A549 (cell line): Measurements from ENCODE around the gene IRX3.

Experiments used
- CHD2 ChIP-seq: fragments of 150-350 bp; IDR thresholded peaks from 2 replicates; pipeline ENCODE4 v1.6.1; 2014; ENCODE audit warnings: low read length; ENCODE audit not compliant: partially characterized antibody
- CTCF ChIP-seq: fragments of >200 bp; sonication (Bioruptor Twin); formaldehyde crosslinking; IDR thresholded peaks from 3 replicates; pipeline ENCODE4 v1.5.1; 2016
- FOSB ChIP-seq: fragments of 250-450 bp; sonication (Bioruptor Pico); IDR thresholded peaks from 2 replicates; pipeline ENCODE4 v1.5.0; 2020; ENCODE audit warnings: mild to moderate bottlenecking, moderate library complexity
- HMGXB4 ChIP-seq: fragments of 250-450 bp; sonication (Bioruptor Pico); IDR thresholded peaks from 2 replicates; pipeline ENCODE4 v1.5.0; 2021; ENCODE audit warnings: mild to moderate bottlenecking, moderate library complexity, borderline replicate concordance
- NPAS2 ChIP-seq: fragments of 250-450 bp; sonication (Bioruptor Pico); IDR thresholded peaks from 2 replicates; pipeline ENCODE4 v1.8.0; 2022; ENCODE audit warnings: mild to moderate bottlenecking, moderate library complexity, borderline replicate concordance
- POLR2A ChIP-seq: IDR thresholded peaks from 2 replicates; pipeline ENCODE4 v1.6.1; 2012; ENCODE audit warnings: mild to moderate bottlenecking, low read length
- REST ChIP-seq: fragments of 200-600 bp; sonication (generic); IDR thresholded peaks from 2 replicates; pipeline ENCODE4 v1.6.1; 2016; ENCODE audit warnings: antibody characterized with exemption, mild to moderate bottlenecking, moderate library complexity
- RFX5 ChIP-seq: fragments of 450-650 bp; IDR thresholded peaks from 2 replicates; pipeline ENCODE4 v1.7.1; 2014; ENCODE audit warnings: antibody characterized with exemption, mild to moderate bottlenecking, moderate library complexity
- RNF2 ChIP-seq: fragments of 200-600 bp; sonication (generic); IDR thresholded peaks from 2 replicates; pipeline ENCODE4 v1.6.1; 2016; ENCODE audit warnings: low read depth, mild to moderate bottlenecking, antibody characterized with exemption, moderate library complexity, borderline replicate concordance
- TF ChIP-seq, protein P1 (sequence below): fragments of 450-650 bp; IDR thresholded peaks from 2 replicates; pipeline ENCODE4 v1.6.1; 2014; ENCODE audit warnings: antibody characterized with exemption
- TF ChIP-seq, protein P2 (sequence below): fragments of 150-350 bp; IDR thresholded peaks from 2 replicates; pipeline ENCODE4 v1.6.1; 2014; ENCODE audit warnings: low read depth, mild to moderate bottlenecking, low read length

DNA sequence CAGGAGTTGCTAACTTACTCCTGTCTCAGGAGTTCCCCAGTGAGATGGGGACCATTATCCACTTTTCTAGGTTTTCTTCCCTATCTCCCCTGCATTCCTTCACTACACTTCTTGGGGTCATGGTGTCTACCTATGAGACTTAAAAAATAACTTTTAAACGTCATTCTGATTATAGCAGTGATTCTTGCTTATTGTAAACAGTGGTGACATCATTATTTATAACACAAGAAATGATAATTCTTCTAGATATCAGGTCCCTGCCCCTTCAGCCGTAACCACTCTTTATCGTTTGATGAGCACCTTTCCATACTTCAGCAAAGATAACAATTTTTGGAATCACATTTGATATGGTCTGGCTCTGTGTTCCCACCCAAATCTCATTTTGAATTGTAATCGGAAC lies 27.2 kb upstream of the IRX3 start:
- TF ChIP-seq POLR2A (no peak), NPAS2 (CRISPR knock-in tag) (no peak), CTCF (no peak), FOSB (CRISPR knock-in tag) (no peak), CHD2 (no peak), RNF2 (no peak), HMGXB4 (no peak), RFX5 (no peak), REST (no peak)
- TF ChIP-seq, protein P1, sequence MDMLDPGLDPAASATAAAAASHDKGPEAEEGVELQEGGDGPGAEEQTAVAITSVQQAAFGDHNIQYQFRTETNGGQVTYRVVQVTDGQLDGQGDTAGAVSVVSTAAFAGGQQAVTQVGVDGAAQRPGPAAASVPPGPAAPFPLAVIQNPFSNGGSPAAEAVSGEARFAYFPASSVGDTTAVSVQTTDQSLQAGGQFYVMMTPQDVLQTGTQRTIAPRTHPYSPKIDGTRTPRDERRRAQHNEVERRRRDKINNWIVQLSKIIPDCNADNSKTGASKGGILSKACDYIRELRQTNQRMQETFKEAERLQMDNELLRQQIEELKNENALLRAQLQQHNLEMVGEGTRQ: no peak
- TF ChIP-seq, protein P2, sequence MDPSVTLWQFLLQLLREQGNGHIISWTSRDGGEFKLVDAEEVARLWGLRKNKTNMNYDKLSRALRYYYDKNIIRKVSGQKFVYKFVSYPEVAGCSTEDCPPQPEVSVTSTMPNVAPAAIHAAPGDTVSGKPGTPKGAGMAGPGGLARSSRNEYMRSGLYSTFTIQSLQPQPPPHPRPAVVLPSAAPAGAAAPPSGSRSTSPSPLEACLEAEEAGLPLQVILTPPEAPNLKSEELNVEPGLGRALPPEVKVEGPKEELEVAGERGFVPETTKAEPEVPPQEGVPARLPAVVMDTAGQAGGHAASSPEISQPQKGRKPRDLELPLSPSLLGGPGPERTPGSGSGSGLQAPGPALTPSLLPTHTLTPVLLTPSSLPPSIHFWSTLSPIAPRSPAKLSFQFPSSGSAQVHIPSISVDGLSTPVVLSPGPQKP: no peak
